SK-N-SH (cell line): Measurements from ENCODE around the gene ZP4.

Experiments
- EP300 ChIP-seq, 2 experiments: IDR thresholded peaks; 2 replicates each; pipeline versions ENCODE4 v1.4.0 to v1.6.1; 2012; ENCODE audit warnings: borderline replicate concordance in 1 of 2, low read depth in 1 of 2, low read length in 1 of 2
- FOXM1 ChIP-seq: IDR thresholded peaks from 2 replicates; pipeline ENCODE4 v1.4.0; 2012; ENCODE audit warnings: low read depth, mild to moderate bottlenecking
- JUND ChIP-seq: IDR thresholded peaks from 2 replicates; pipeline ENCODE4 v1.4.0; 2012
- POLR2AphosphoS5 ChIP-seq: IDR thresholded peaks from 2 replicates; pipeline ENCODE4 v1.6.1; 2012; ENCODE audit warnings: low read depth, low read length
- RAD21 ChIP-seq: IDR thresholded peaks from 2 replicates; pipeline ENCODE4 v1.6.1; 2012; ENCODE audit warnings: mild to moderate bottlenecking, low read length
- YY1 ChIP-seq: IDR thresholded peaks from 2 replicates; pipeline ENCODE4 v1.4.0; 2012; ENCODE audit warnings: low read depth, mild to moderate bottlenecking

- TF ChIP-seq FOXM1 (no peak), YY1 (no peak), EP300 (IDR thresholded peaks at IDR 0.05; ENCODE audit: borderline replicate concordance in 1 of 2, low read depth in 1 of 2, low read length in 1 of 2) (no peak), POLR2AphosphoS5 (no peak), JUND (no peak), RAD21 (peak; percentile 60)
These were observed 13.1 kb downstream of the ZP4 start for GRCh38 chr1:237877631-237878030.
